Measurements from ENCODE around the gene GSTM2.
"Not testable (repeated sequence)": the region's sequence is repeated elsewhere in the genome, so short reads cannot be mapped to it uniquely, and the experiment has no call there.

Gene GSTM2

DNA sequence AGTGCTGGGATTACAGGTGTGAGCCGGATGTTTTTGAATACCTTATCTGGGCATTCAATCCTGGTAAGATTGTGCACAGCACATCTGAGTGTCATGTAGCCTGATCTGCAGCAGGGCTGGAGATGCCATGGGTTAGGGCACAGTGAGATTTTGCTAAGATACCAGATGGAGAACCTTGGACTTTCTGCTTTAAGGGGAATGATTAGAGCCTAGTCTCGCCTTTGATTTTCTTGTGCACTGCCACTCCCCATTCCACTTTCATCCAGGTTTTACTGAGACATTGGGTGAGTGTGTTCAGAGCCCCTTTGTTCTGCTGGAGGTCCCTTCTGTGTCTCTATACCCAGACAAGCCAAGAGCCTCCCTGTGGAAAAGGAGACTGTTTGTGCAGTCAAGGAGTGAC, 6.0 kb downstream of the GSTM2 start:
- H3K27me3 ChIP-seq (ENCODE audit: insufficient read depth, low read length); H3K27ac ChIP-seq (ENCODE audit: low read length); H3K9me3 ChIP-seq (ENCODE audit: insufficient read depth, low read depth, low read length); H3K36me3 ChIP-seq (ENCODE audit: insufficient read depth, low read depth, low read length); H3K4me1 ChIP-seq (ENCODE audit: insufficient read depth, low read length); H3K9ac ChIP-seq (ENCODE audit: low read depth, low read length); H3K4me3 ChIP-seq (ENCODE audit: low read length): not testable (repeated sequence)

DNA sequence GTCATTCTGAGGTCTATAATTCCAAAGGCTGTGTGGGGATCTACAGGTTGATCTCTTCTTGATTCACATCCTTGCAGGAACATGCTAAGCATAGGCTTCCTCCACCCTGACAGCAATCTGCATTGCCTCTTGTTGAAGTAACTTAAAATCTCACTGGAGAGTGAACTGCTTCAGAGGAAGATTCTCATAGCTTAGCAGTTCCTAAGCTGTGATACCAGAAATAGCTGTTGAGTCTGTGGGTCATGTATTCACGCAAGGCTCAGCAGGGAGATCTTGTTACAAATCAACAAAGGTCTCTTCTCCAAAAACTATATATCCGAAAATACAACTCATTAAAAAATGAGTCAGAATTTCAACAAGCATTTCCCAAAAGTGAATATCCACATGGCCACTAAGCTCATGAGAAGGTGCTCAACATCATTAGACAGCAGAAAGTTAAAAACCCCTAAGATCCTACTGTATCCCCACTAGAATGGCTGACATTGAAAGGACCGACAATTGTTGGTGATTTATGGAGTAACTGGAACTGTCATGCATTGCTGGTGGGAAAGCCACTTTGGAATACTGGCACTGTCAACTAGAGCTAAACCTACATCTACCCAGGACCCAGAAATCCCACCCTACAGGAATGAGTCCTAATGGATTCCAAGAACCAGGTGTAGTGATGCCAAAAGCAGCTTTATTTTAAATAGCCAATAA, 9.0 kb downstream of the GSTM2 start:
- H3K4me1 ChIP-seq (ENCODE audit: insufficient read depth, low read length); H3K9me3 ChIP-seq (ENCODE audit: insufficient read depth, low read depth, low read length); H3K27me3 ChIP-seq (ENCODE audit: insufficient read depth, low read length); H3K9ac ChIP-seq (ENCODE audit: low read depth, low read length); H3K27ac ChIP-seq (ENCODE audit: low read length); H3K36me3 ChIP-seq (ENCODE audit: insufficient read depth, low read depth, low read length); H3K4me3 ChIP-seq (ENCODE audit: low read length): not testable (repeated sequence)

DNA sequence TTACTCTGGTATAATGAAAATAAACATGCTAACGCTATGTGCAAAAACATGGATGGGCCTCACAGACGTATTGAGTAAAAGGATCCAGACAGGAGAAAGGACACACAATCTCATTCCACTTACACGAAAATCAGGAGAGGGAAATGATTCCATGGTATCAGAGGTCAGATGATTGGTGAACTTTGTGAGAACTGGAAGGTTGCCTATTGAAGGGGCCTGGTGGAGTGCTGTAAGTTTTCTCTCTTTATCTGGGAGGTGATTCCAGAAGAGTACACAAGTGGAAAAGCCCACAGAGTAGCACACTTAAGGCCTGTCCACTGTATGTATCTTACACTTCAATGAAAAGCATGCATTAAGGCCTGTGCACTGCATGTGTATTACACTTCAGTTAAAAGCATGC, 9.6 kb downstream of the GSTM2 start:
- Histone ChIP-seq H3K27ac (ENCODE audit: low read length) (no peak overlapping the region), H3K9me3 (ENCODE audit: insufficient read depth, low read depth, low read length) (no peaks in the 10 kb centered on the region), H3K4me3 (ENCODE audit: low read length) (no peak overlapping the region), H3K9ac (ENCODE audit: low read depth, low read length) (no peak overlapping the region), H3K36me3 (ENCODE audit: insufficient read depth, low read depth, low read length) (no peaks in the 10 kb centered on the region), H3K27me3 (ENCODE audit: insufficient read depth, low read length) (no peaks in the 10 kb centered on the region), H3K4me1 (ENCODE audit: insufficient read depth, low read length) (no peaks in the 10 kb centered on the region)

DNA sequence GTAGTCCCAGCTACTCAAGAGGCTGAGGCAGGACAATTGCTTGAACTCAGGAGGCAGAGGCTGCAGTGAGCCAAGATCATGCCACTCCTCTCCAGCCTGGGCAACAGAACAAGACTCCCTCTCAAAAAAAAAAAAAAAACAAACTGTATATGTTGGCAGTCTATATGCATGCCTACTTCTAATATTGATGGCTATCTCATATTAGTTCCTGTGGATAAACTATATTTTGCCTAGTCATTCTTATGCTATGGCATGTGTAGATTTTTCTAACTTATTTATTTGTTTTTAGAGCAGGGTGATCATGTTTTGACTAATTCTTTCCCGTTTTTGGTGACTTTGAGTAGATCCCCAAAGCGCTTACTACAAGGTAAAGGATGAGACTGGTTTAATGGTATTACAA, 10.8 kb downstream of the GSTM2 start:
- not testable (repeated sequence) for H3K27ac ChIP-seq (ENCODE audit: low read length); H3K4me3 ChIP-seq (ENCODE audit: low read length); H3K4me1 ChIP-seq (ENCODE audit: insufficient read depth, low read length); H3K27me3 ChIP-seq (ENCODE audit: insufficient read depth, low read length); H3K9ac ChIP-seq (ENCODE audit: low read depth, low read length); H3K36me3 ChIP-seq (ENCODE audit: insufficient read depth, low read depth, low read length); H3K9me3 ChIP-seq (ENCODE audit: insufficient read depth, low read depth, low read length)

DNA sequence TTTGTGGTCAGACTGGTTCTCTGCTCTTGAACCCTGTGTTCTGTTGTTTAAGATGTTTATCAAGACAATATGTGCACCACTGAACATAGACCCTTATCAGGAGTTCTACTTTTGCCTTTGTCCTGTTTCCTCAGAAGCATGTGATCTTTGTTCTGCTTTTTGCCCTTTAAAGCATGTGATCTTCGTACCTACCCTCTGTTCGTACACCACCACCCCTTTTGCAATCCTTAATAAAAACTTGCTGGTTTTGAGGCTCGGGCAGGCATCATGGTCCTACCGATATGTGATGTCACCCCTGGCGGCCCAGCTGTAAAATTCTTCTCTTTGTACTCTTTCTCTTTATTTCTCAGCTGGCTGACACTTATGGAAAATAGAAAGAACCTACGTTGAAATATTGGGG, 16.9 kb downstream of the GSTM2 start:
- H3K9ac ChIP-seq (ENCODE audit: low read depth, low read length); H3K4me3 ChIP-seq (ENCODE audit: low read length); H3K36me3 ChIP-seq (ENCODE audit: insufficient read depth, low read depth, low read length); H3K4me1 ChIP-seq (ENCODE audit: insufficient read depth, low read length); H3K9me3 ChIP-seq (ENCODE audit: insufficient read depth, low read depth, low read length); H3K27ac ChIP-seq (ENCODE audit: low read length); H3K27me3 ChIP-seq (ENCODE audit: insufficient read depth, low read length): not testable (repeated sequence)

DNA sequence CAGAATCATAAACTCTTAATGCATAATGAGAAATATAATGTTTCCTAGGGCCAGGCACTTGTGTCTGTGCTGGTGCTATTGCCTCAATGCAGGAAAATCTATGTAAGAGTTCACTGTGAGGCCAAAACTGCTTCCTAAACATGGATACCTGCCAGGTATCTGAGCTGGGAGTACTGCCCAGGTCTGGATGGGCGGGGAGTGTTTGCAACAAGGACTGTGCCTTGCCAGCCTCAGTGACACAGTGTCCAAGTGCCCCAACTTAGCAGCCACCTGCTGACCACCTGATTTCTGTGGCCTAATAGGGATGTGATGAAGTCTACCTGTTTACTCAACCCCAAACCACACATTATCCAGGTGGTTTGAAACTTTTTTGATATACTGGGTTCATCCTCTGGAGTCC, 17.5 kb downstream of the GSTM2 start:
- not testable (repeated sequence) for H3K27ac ChIP-seq (ENCODE audit: low read length); H3K9me3 ChIP-seq (ENCODE audit: insufficient read depth, low read depth, low read length); H3K4me1 ChIP-seq (ENCODE audit: insufficient read depth, low read length); H3K4me3 ChIP-seq (ENCODE audit: low read length); H3K9ac ChIP-seq (ENCODE audit: low read depth, low read length); H3K36me3 ChIP-seq (ENCODE audit: insufficient read depth, low read depth, low read length); H3K27me3 ChIP-seq (ENCODE audit: insufficient read depth, low read length)

DNA sequence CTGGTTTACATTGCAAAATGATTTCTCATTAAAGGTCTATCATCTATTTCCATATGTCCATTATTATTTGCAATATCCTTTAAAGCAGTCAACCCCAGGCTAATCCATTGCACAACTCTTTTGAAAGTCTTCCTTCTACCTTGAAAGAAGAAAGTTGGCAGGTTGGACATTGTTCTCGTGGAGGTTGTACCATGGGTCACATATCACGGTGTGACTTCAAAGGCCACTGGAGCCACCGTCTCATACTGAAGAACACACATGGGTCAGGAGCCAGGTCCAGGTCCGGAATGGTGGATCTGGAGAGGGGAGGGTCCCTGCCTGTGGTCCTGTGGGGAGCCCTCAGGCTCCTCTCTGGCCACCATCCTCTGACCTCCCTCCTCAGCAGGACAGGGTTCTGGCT, 18.0 kb downstream of the GSTM2 start:
- H3K27me3 ChIP-seq (ENCODE audit: insufficient read depth, low read length); H3K36me3 ChIP-seq (ENCODE audit: insufficient read depth, low read depth, low read length); H3K4me3 ChIP-seq (ENCODE audit: low read length); H3K27ac ChIP-seq (ENCODE audit: low read length); H3K9ac ChIP-seq (ENCODE audit: low read depth, low read length); H3K9me3 ChIP-seq (ENCODE audit: insufficient read depth, low read depth, low read length); H3K4me1 ChIP-seq (ENCODE audit: insufficient read depth, low read length): not testable (repeated sequence)

DNA sequence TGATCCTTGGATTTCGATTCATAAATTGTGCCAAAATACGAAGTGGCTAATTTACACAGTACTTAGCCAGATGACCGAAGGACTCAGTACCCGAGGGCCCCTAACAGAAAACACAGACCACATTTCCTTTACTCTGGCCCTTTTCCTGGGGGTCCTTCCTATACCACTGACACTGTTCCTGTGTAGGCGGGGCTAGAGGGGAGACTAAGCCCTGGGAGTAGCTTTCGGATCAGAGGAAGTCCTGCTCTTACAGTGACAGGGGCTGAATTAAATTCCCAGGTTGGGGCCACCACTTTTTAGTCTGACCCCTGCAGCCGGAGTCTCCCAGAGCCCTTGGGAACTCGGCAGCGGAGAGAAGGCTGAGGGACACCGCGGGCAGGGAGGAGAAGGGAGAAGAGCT, 19.3 kb downstream of the GSTM2 start:
- H3K27ac ChIP-seq (ENCODE audit: low read length); H3K9me3 ChIP-seq (ENCODE audit: insufficient read depth, low read depth, low read length); H3K9ac ChIP-seq (ENCODE audit: low read depth, low read length); H3K27me3 ChIP-seq (ENCODE audit: insufficient read depth, low read length); H3K4me1 ChIP-seq (ENCODE audit: insufficient read depth, low read length); H3K36me3 ChIP-seq (ENCODE audit: insufficient read depth, low read depth, low read length); H3K4me3 ChIP-seq (ENCODE audit: low read length): not testable (repeated sequence)

DNA sequence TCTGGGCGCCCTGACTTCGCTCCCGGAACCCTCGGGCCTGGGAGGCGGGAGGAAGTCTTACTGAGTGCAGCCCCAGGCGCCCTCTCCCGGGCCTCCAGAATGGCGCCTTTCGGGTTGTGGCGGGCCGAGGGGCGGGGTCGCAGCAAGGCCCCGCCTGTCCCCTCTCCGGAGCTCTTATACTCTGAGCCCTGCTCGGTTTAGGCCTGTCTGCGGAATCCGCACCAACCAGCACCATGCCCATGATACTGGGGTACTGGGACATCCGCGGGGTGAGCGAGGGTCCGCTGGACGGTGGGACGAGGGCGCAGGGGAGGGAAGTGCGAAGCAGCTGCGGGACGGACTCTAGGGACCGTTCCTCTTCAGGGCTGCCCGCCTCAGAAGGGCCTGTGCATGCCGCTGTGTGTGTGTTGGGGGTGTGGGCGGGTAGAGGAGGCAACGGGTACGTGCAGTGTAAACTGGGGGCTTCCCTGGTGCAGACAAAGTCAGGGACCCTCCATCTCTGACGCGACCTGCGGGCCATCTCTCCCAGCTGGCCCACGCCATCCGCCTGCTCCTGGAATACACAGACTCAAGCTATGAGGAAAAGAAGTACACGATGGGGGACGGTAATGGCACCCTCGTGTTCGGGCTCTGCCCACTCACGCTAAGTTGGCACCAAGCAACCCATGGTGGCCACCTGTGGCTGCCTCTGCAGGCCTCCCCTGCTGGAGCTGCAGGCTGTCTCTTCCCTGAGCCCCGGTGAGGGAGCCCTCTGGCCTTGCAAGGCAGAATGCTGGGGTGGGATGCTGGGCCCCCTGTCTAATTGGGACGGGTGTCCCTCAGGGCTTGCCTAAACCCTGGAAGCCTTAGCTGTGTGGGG, 20.0 kb downstream of the GSTM2 start, which contains the start of gene GSTM1:
Gene GSTM1 (plus strand): TSS at position 177 of the 859 bp plus-strand sequence. CDS start 57 bp downstream, at position 234.
- no peaks in the 10 kb centered on the region for H3K9me3 ChIP-seq (ENCODE audit: insufficient read depth, low read depth, low read length)
- H3K27ac ChIP-seq (ENCODE audit: low read length) = no peak within 1 kb of the TSS

DNA sequence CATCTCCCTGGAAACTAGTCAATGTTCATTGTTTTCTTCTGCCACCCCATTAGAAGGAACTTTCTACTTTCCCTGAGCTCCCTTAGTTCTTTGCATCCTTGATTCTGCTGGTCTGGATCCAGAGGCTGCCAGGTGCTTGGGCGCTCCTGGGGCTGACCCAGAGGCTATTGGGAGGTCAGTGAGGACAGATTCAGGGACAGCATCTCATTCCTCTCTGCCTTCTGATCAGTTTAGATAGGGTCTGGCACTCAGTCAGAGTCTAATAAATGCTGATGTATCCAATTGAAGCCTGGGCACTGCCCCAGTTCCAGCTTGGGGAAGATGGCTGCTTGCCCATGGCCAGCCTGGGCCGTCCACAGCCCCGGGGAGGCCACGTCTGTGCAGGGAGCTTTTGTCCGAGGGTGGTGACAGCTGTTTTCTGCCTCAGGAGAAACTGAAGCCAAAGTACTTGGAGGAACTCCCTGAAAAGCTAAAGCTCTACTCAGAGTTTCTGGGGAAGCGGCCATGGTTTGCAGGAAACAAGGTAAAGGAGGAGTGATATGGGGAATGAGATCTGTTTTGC, 22.1 kb downstream of the GSTM2 start:
- Histone ChIP-seq H3K4me1 (ENCODE audit: insufficient read depth, low read length) (no peaks in the 10 kb centered on the region), H3K4me3 (ENCODE audit: low read length) (no peak overlapping the region), H3K27ac (ENCODE audit: low read length) (no peak overlapping the region), H3K9me3 (ENCODE audit: insufficient read depth, low read depth, low read length) (no peaks in the 10 kb centered on the region), H3K36me3 (ENCODE audit: insufficient read depth, low read depth, low read length) (no peaks in the 10 kb centered on the region), H3K27me3 (ENCODE audit: insufficient read depth, low read length) (no peaks in the 10 kb centered on the region), H3K9ac (ENCODE audit: low read depth, low read length) (no peak overlapping the region)

More for the DNA sequence above, 20.0 kb downstream of the GSTM2 start, which contains the start of gene GSTM1:
- no peaks in the 10 kb centered on the region for H3K36me3 ChIP-seq (ENCODE audit: insufficient read depth, low read depth, low read length)
- H3K9ac ChIP-seq (ENCODE audit: low read depth, low read length) = no peak within 1 kb of the TSS
- no peaks in the 10 kb centered on the region for H3K27me3 ChIP-seq (ENCODE audit: insufficient read depth, low read length)
- no peak within 1 kb of the TSS for H3K4me3 ChIP-seq (ENCODE audit: low read length)
- no peaks in the 10 kb centered on the region for H3K4me1 ChIP-seq (ENCODE audit: insufficient read depth, low read length)

DNA sequence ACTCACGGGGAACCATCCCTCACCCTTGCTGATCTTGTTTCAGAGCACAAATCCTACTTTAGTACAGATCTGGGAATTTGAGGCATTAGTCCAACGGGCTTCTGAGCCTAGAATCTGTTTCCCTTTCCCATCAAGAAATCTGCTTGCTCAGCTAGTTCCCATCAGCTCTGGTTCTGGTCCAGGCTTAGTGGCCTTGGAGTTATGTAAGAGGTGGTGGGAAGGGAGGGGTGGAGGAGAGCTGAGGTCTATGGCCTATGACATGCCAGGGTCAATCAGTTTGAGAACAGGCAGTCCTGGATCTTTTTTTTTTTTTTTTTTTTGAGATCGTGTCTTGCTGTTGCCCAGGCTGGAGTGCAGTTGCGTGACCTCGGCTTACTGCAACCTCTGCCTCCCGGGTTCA, 23.9 kb downstream of the GSTM2 start:
- no peak overlapping the region for H3K27ac ChIP-seq (ENCODE audit: low read length)
- no peak overlapping the region for H3K9ac ChIP-seq (ENCODE audit: low read depth, low read length)
- no peaks in the 10 kb centered on the region for H3K36me3 ChIP-seq (ENCODE audit: insufficient read depth, low read depth, low read length)

DNA sequence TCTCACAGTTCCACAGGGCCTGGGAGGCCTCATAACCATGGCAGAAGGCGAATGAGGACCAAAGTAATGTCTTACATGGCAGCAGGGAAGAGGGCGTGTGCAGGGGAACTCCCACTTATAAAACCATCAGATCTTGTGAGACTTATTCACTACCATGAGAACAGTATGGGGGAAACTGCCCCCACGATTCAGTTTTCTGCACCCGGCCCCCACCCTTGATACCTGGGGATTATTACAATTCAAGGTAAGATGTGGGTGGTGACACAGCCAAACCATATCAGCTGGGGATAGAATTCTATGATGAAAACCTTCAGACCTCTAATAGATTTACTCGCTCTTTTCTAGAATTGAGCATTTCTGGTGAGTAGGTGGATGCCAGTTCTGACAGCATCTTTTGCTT, 26.5 kb downstream of the GSTM2 start:
- H3K27ac ChIP-seq (ENCODE audit: low read length); H3K9ac ChIP-seq (ENCODE audit: low read depth, low read length); H3K4me3 ChIP-seq (ENCODE audit: low read length); H3K27me3 ChIP-seq (ENCODE audit: insufficient read depth, low read length); H3K9me3 ChIP-seq (ENCODE audit: insufficient read depth, low read depth, low read length); H3K4me1 ChIP-seq (ENCODE audit: insufficient read depth, low read length); H3K36me3 ChIP-seq (ENCODE audit: insufficient read depth, low read depth, low read length): not testable (repeated sequence)

More for the DNA sequence above, 23.9 kb downstream of the GSTM2 start:
- no peaks in the 10 kb centered on the region for H3K27me3 ChIP-seq (ENCODE audit: insufficient read depth, low read length)
- H3K9me3 ChIP-seq (ENCODE audit: insufficient read depth, low read depth, low read length) = no peaks in the 10 kb centered on the region
- no peak overlapping the region for H3K4me3 ChIP-seq (ENCODE audit: low read length)
- no peaks in the 10 kb centered on the region for H3K4me1 ChIP-seq (ENCODE audit: insufficient read depth, low read length)
